DLD1 (cell line): ENCODE measurements around the gene CWC27.

Experiments used
- in situ Hi-C: cut with HindIII; loops from 2 replicates; pipeline ENCODE4 v1.10.0; 2017; ENCODE audit warnings: low sequenced_read_pairs

Gene CWC27

GRCh38 chr5:64972591-64972990, 203.9 kb downstream of the CWC27 start:
- in situ Hi-C loops, result no loop called here

- in situ Hi-C loops, result no loop called here
Observed at GRCh38 chr5:64973215-64973614, 204.5 kb downstream of the CWC27 start.

- in situ Hi-C loops, result no loop called here
Observed at GRCh38 chr5:64977779-64978178, 209.0 kb downstream of the CWC27 start.

GRCh38 chr5:64978546-64978945, 209.8 kb downstream of the CWC27 start:
- in situ Hi-C loops, result no loop called here

- in situ Hi-C loops, result no loop called here
Observed at GRCh38 chr5:64979531-64979930, 210.8 kb downstream of the CWC27 start.

GRCh38 chr5:64980176-64980575, 211.4 kb downstream of the CWC27 start:
- in situ Hi-C loops, result no loop called here

GRCh38 chr5:64987768-64988167, 219.0 kb downstream of the CWC27 start:
- in situ Hi-C loops, result no loop called here

- in situ Hi-C loops, result no loop called here
Observed at GRCh38 chr5:65009207-65009606, 240.5 kb downstream of the CWC27 start.

- in situ Hi-C loops, result no loop called here
Observed at GRCh38 chr5:65010841-65011240, 242.1 kb downstream of the CWC27 start.

- in situ Hi-C loops, result no loop called here
Observed at GRCh38 chr5:65012301-65012892, 243.7 kb downstream of the CWC27 start.

- in situ Hi-C loops, result no loop called here
Observed at GRCh38 chr5:65013166-65013565, 244.4 kb downstream of the CWC27 start.

GRCh38 chr5:65014769-65015168, 246.0 kb downstream of the CWC27 start:
- in situ Hi-C loops, result no loop called here

GRCh38 chr5:65015767-65016166, 247.0 kb downstream of the CWC27 start:
- in situ Hi-C loops, result no loop called here

GRCh38 chr5:65017636-65018035, 248.9 kb downstream of the CWC27 start:
- in situ Hi-C loops, result no loop called here

GRCh38 chr5:65018763-65019162, 250.0 kb downstream of the CWC27 start:
- in situ Hi-C loops, result no loop called here

- in situ Hi-C loops, result no loop called here
Observed at GRCh38 chr5:65020492-65020891, 251.8 kb downstream of the CWC27 start.

GRCh38 chr5:65021527-65022226, 252.9 kb downstream of the CWC27 start:
- in situ Hi-C loops, result no loop called here

GRCh38 chr5:65022932-65023331, 254.2 kb downstream of the CWC27 start:
- in situ Hi-C loops, result no loop called here

- in situ Hi-C loops, result no loop called here
Observed at GRCh38 chr5:65024681-65025080, 256.0 kb downstream of the CWC27 start.

GRCh38 chr5:65026816-65027548, 258.3 kb downstream of the CWC27 start:
- in situ Hi-C loops, result no loop called here

- in situ Hi-C loops, result no loop called here
Observed at GRCh38 chr5:65029178-65029577, 260.4 kb downstream of the CWC27 start.

- in situ Hi-C loops, result no loop called here
Observed at GRCh38 chr5:65030056-65030455, 261.3 kb downstream of the CWC27 start.
